K562 (cell line): ENCODE measurements around the gene C8A. TPM values are rescaled to one million over a fixed set of nuclear protein-coding genes. Genes with fewer than 3 reads are reported as not detected.

Experiments used
- ATAC-seq: fragments of 200-7000 bp; cut with Tn5 transposase; 3 replicates; pipeline ENCODE4 v1.9.1; 2020; ENCODE audit warnings: moderate library complexity
- BruUV-seq: library from RNA; stranded (reverse); fragments of 400-500 nt; replicated peaks from 2 replicates; lab custom pipeline; 2021; lab: Mats Ljungman, UMichigan
- CTCF ChIA-PET: fragments of 300-600 bp; formaldehyde crosslinking; extraction: SDS; loops from one replicate; lab custom pipeline; 2021; ENCODE audit warnings: low intra/inter-chr PET ratio; lab: Yijun Ruan, JAX
- POLR2A ChIA-PET: fragments of 300-600, 350-650 bp; sonication (Branson Sonifier 250); formaldehyde crosslinking; extraction: SDS; loops from one replicate; lab custom pipeline; 2021; ENCODE audit warnings: antibody characterized with exemption, inconsistent platforms; lab: Yijun Ruan, JAX
- DNase-seq, 4 experiments: peaks; one replicate each; pipeline versions ENCODE4 v3.0.0 to v3.0.0-alpha.2; 2011 to 2018; ENCODE audit warnings: low spot score in 3 of 4, mixed read lengths in 3 of 4; ENCODE audit errors: extremely low read depth in 1 of 4
- FAIRE-seq: peaks from 2 replicates; lab custom pipeline; 2011; peaks lifted over from hg19 to GRCh38; lab: Jason Lieb, UNC
- H2AFZ ChIP-seq: 2 replicates; pipeline ENCODE4 v1.6.0; 2011; ENCODE audit warnings: low read depth, low read length, control low read depth, inconsistent platforms
- H3K27ac ChIP-seq: fragments of 200-600 bp; 3 replicates; pipeline ENCODE4 v1.8.0; 2011; ENCODE audit warnings: low read depth, mild to moderate bottlenecking, control low read depth, inconsistent platforms, low read length, moderate library complexity, mixed read lengths; ENCODE audit errors: extremely low read depth
- H3K27me3 ChIP-seq, 2 experiments: fragments of 300-600 bp in 1 of 2; 2 replicates in 1 of 2; 3 replicates in 1 of 2; pipeline versions ENCODE4 v1.6.0 to v1.8.0; 2011; ENCODE audit warnings: inconsistent platforms in 2 of 2, low read length in 2 of 2, mild to moderate bottlenecking in 1 of 2, mixed read lengths in 1 of 2, moderate library complexity in 1 of 2; ENCODE audit not compliant: control insufficient read depth in 2 of 2, insufficient read depth in 2 of 2
- H3K36me3 ChIP-seq: fragments of 300-600 bp; 3 replicates; pipeline ENCODE4 v1.8.0; 2011; ENCODE audit warnings: mild to moderate bottlenecking, low read length, inconsistent platforms; ENCODE audit not compliant: control insufficient read depth, insufficient read depth
- H3K4me1 ChIP-seq, 2 experiments: fragments of 200-600 bp in 1 of 2; replicated peaks in 1 of 2; 2 replicates in 1 of 2; 3 replicates in 1 of 2; pipeline versions ENCODE4 v1.5.1 to v1.8.0; 2011; ENCODE audit warnings: inconsistent platforms in 2 of 2, low read length in 2 of 2, mild to moderate bottlenecking in 1 of 2, mixed read lengths in 1 of 2, moderate library complexity in 1 of 2; ENCODE audit not compliant: control insufficient read depth in 2 of 2, insufficient read depth in 2 of 2
- H3K4me2 ChIP-seq: 2 replicates; pipeline ENCODE4 v1.6.1; 2011; ENCODE audit warnings: low read length, control low read depth, inconsistent platforms, mixed read lengths; ENCODE audit not compliant: insufficient read depth
- H3K4me3 ChIP-seq: fragments of 200-600 bp; sonication (generic), shearing (Covaris generic); 2 replicates; pipeline ENCODE4 v1.5.1; 2016; ENCODE audit warnings: control low read depth, inconsistent platforms
- H3K79me2 ChIP-seq: fragments of 200-600 bp; 3 replicates; pipeline ENCODE4 v1.8.0; 2011; ENCODE audit warnings: low read length, inconsistent platforms; ENCODE audit not compliant: control insufficient read depth, insufficient read depth
- H3K9ac ChIP-seq, 2 experiments: 2 replicates each; pipeline versions ENCODE4 v1.6.0 to v1.6.1; 2011; ENCODE audit warnings: low read depth in 2 of 2, low read length in 2 of 2, control low read depth in 1 of 2, inconsistent platforms in 1 of 2, mild to moderate bottlenecking in 1 of 2, mixed read lengths in 1 of 2; ENCODE audit not compliant: insufficient read depth in 1 of 2
- H3K9me1 ChIP-seq: one replicate; pipeline ENCODE4 v1.6.0; 2011; ENCODE audit warnings: inconsistent platforms, mild to moderate bottlenecking, low read length, moderate library complexity; ENCODE audit not compliant: control insufficient read depth, insufficient read depth
- H3K9me3 ChIP-seq: replicated peaks from 2 replicates; pipeline ENCODE4 v1.5.1; 2011; ENCODE audit warnings: low read depth, low read length, inconsistent platforms; ENCODE audit not compliant: control insufficient read depth, insufficient read depth
- H4K20me1 ChIP-seq: replicated peaks from 2 replicates; pipeline ENCODE4 v1.6.1; 2011; ENCODE audit warnings: low read length, inconsistent platforms, mixed read lengths; ENCODE audit not compliant: control insufficient read depth, insufficient read depth
- BCL6 ChIP-seq: fragments of 250-450 bp; sonication (Bioruptor Pico); IDR thresholded peaks from 2 replicates; pipeline ENCODE4 v1.4.0; 2020
- ERF ChIP-seq: fragments of 450-650 bp; formaldehyde crosslinking; IDR thresholded peaks from 2 replicates; pipeline ENCODE4 v1.4.0; 2020; ENCODE audit warnings: mild to moderate bottlenecking, mixed read lengths
- FOXA3 ChIP-seq, 2 experiments: fragments of 450-650 bp in 1 of 2; sonication (generic) in 1 of 2; formaldehyde crosslinking; IDR thresholded peaks in 1 of 2; conservative IDR thresholded peaks in 1 of 2; 2 replicates each; pipeline versions ENCODE4 v1.4.0 to v1.8.0; 2020 to 2022; ENCODE audit warnings: mild to moderate bottlenecking in 2 of 2, missing genetic modification reagents in 1 of 2
- SMARCB1 ChIP-seq: IDR thresholded peaks from 2 replicates; pipeline ENCODE4 v1.6.1; 2011; ENCODE audit warnings: improper control_type of control experiment, low read depth; ENCODE audit not compliant: insufficient read length
- TOE1 ChIP-seq, 2 experiments: fragments of 450-650 bp in 1 of 2; sonication (generic) in 1 of 2; formaldehyde crosslinking in 1 of 2; IDR thresholded peaks; 2 replicates each; pipeline versions ENCODE4 v1.7.1 to v1.8.0; 2016 to 2022; ENCODE audit warnings: borderline replicate concordance in 2 of 2, mild to moderate bottlenecking in 2 of 2, antibody characterized with exemption in 1 of 2, inconsistent platforms in 1 of 2, low read depth in 1 of 2, missing genetic modification reagents in 1 of 2, moderate library complexity in 1 of 2
- ZFX ChIP-seq: sonication (generic); formaldehyde crosslinking; IDR thresholded peaks from 2 replicates; pipeline ENCODE4 v1.8.0; 2022; ENCODE audit warnings: mild to moderate bottlenecking, missing genetic modification reagents, moderate library complexity
- ZNF174 ChIP-seq: fragments of 250-450 bp; sonication (Bioruptor Pico); IDR thresholded peaks from 2 replicates; pipeline ENCODE4 v1.4.0; 2020; ENCODE audit warnings: mild to moderate bottlenecking
- WGBS: fragments of 100-300 bp; shearing (Covaris generic); methylation state at CpG from one replicate; pipeline ENCODE4 v1.1.6; 2016; ENCODE audit warnings: low coverage, mixed read lengths; ENCODE audit not compliant: insufficient coverage; ENCODE audit errors: missing lambda C conversion rate; 5-methylcytosine and 5-hydroxymethylcytosine counted together
- in situ Hi-C: fragments of 300-500 bp; cut with MboI; formaldehyde crosslinking; loops from 4 replicates; pipeline ENCODE4 v1.15.0; 2018; ENCODE audit warnings: inconsistent platforms, mixed read lengths
- intact Hi-C: fragments of 100-400 bp; cut with micrococcal nuclease; formaldehyde crosslinking; loops from 2 replicates; pipeline ENCODE4 v1.14.2; 2022
- polyA plus RNA-seq, 8 experiments: library from polyadenylated mRNA; depleted of rRNA in 4 of 8; stranded (reverse) in 5 of 8; unstranded in 3 of 8; fragments of >200 nt; fragmentation: Nextera tagmentation in 2 of 8; fragmentation: Illumina TruSeq in 1 of 8; extraction: Ambion mirVana in 2 of 8; extraction: Trizol in 1 of 8; gene quantifications; 2 replicates each; pipeline versions ENCODE4 v1.2.1 to v1.2.3, GENCODE V29; 2011 to 2014; ENCODE audit warnings: inconsistent platforms in 1 of 8, missing spikeins in 1 of 8
- total RNA-seq, 7 experiments: library from RNA; depleted of rRNA in 6 of 7; stranded (reverse); fragments of >200 nt in 6 of 7; fragmentation: Illumina TruSeq in 2 of 7; extraction: Trizol in 2 of 7; gene quantifications; 2 replicates each; pipeline versions ENCODE4 v1.2.1 to v1.2.3, GENCODE V29; 2011 to 2021; ENCODE audit warnings: low replicate concordance in 1 of 7
- TF ChIP-seq, protein P1 (sequence below): fragments of 250-450 bp; sonication (Bioruptor Pico); IDR thresholded peaks from 2 replicates; pipeline ENCODE4 v1.5.0; 2022; ENCODE audit warnings: mild to moderate bottlenecking
- TF ChIP-seq, protein P2 (sequence below): sonication (generic); formaldehyde crosslinking; IDR thresholded peaks from 2 replicates; pipeline ENCODE4 v1.4.0; 2020; ENCODE audit warnings: mild to moderate bottlenecking, missing genetic modification reagents

C8A gene
- total and polyA plus RNA-seq, 9 of the 15 experiments (the other 6 are each of a cell fraction or from before 2014, with no cell fraction given), result 0.09 TPM; not detected in 8

DNA sequence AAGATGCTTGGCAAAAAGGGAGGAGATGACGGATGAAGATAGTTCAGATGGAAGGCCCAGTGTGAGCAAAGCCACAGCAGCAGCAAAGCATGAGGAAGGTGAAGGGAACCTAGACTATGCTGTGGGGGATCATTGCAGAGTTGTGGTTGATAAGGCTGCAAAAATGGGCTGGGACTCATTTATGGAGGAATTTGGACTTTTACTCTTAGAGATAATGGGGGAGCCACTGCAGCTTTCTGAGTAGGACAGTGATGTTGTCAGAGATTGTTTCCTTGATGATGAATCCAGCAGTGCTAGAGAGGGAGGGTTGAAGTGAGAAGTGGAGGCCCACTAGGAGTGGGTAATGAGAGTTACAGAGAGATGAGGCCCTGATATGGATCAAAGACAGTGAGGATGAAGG is 2.1 kb upstream of the C8A start (continued):
- TF ChIP-seq, protein P1, sequence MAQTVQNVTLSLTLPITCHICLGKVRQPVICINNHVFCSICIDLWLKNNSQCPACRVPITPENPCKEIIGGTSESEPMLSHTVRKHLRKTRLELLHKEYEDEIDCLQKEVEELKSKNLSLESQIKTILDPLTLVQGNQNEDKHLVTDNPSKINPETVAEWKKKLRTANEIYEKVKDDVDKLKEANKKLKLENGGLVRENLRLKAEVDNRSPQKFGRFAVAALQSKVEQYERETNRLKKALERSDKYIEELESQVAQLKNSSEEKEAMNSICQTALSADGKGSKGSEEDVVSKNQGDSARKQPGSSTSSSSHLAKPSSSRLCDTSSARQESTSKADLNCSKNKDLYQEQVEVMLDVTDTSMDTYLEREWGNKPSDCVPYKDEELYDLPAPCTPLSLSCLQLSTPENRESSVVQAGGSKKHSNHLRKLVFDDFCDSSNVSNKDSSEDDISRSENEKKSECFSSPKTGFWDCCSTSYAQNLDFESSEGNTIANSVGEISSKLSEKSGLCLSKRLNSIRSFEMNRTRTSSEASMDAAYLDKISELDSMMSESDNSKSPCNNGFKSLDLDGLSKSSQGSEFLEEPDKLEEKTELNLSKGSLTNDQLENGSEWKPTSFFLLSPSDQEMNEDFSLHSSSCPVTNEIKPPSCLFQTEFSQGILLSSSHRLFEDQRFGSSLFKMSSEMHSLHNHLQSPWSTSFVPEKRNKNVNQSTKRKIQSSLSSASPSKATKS, result no peak
- TF ChIP-seq TOE1 (IDR thresholded peaks at IDR 0.05; ENCODE audit: borderline replicate concordance) (no peak), TOE1 (CRISPR knock-in tag; IDR thresholded peaks at IDR 0.05; ENCODE audit: borderline replicate concordance, low read depth) (no peak), SMARCB1 (no peak), BCL6 (CRISPR knock-in tag) (no peak), ERF (CRISPR knock-in tag) (no peak)
- TF ChIP-seq, all 486 proteins: peak for 0

DNA sequence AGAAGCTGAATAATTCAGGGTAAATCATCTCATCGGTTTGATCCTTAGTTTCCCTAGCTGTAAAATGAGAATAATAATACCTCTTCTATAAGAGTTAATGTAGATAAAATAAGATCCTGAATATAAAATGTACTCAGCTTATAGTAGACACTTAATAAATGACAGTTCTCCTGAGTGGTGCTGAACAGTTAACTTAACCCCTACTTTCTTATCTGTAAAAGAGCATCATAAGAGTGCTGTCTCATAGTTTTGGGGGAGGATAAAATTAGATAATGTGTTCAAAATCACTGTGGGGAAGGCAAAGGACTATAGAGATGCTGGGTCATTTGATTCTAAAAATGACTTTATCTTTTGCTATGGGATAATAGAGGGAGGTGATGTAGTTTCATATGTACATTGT is 593 bp downstream of the C8A start:
- TF ChIP-seq ZNF174 (no peak), FOXA3 (CRISPR knock-in tag; conservative IDR thresholded peaks at IDR 0.05 in 1 of 2, IDR thresholded peaks at IDR 0.05 in 1 of 2) (no peak), ZFX (no peak)
- TF ChIP-seq, protein P2, sequence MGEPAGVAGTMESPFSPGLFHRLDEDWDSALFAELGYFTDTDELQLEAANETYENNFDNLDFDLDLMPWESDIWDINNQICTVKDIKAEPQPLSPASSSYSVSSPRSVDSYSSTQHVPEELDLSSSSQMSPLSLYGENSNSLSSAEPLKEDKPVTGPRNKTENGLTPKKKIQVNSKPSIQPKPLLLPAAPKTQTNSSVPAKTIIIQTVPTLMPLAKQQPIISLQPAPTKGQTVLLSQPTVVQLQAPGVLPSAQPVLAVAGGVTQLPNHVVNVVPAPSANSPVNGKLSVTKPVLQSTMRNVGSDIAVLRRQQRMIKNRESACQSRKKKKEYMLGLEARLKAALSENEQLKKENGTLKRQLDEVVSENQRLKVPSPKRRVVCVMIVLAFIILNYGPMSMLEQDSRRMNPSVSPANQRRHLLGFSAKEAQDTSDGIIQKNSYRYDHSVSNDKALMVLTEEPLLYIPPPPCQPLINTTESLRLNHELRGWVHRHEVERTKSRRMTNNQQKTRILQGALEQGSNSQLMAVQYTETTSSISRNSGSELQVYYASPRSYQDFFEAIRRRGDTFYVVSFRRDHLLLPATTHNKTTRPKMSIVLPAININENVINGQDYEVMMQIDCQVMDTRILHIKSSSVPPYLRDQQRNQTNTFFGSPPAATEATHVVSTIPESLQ (CRISPR knock-in tag), result no peak
- DNase-seq (no peak), FAIRE-seq (no peak), ATAC-seq (no peak)
- Histone ChIP-seq H3K27ac (no peak overlapping the region), H3K9me1 (no peaks in the 10 kb centered on the region), H3K36me3 (no peaks in the 10 kb centered on the region), H3K27me3 (no peaks in the 10 kb centered on the region), H3K9me3 (no peaks in the 10 kb centered on the region), H3K4me3 (no peak overlapping the region), H2AFZ (no peak overlapping the region), H3K9ac (no peak overlapping the region), H3K79me2 (no peaks in the 10 kb centered on the region), H4K20me1 (no peaks in the 10 kb centered on the region), H3K4me1 (no peaks in the 10 kb centered on the region), H3K4me2 (no peak overlapping the region)
- BruUV-seq, result no TSS peak
- CTCF ChIA-PET, result no interaction called here
- WGBS, result 0% methylated on average over 1 of the region's 1 CpG
- intact Hi-C loops (no loop called here), in situ Hi-C loops (no loop called here)
- POLR2A ChIA-PET, result no interaction called here
